Hepatocyte (in vitro differentiated cells): ENCODE results near the gene VAMP1. TPM values are rescaled to one million over a fixed set of nuclear protein-coding genes. Genes with fewer than 3 reads are reported as not detected.
A peak's percentile ranks its signal among the peaks of the same experiment; 100 is the strongest.

ENCODE experiments used
- DNase-seq: peaks from one replicate; pipeline ENCODE4 v3.0.0-alpha.2; 2016; ENCODE audit warnings: low spot score
- H2AFZ ChIP-seq: fragments of 200-600 bp; sonication (generic); 2 replicates; pipeline ENCODE4 v1.6.0; 2016; ENCODE audit warnings: antibody characterized with exemption, mild to moderate bottlenecking
- H3K27ac ChIP-seq: fragments of 200-600 bp; sonication (generic); 2 replicates; pipeline ENCODE4 v1.5.1; 2016; ENCODE audit warnings: mild to moderate bottlenecking
- H3K27me3 ChIP-seq: fragments of 200-600 bp; sonication (generic); 2 replicates; pipeline ENCODE4 v1.6.1; 2016
- H3K36me3 ChIP-seq: fragments of 200-600 bp; sonication (generic); replicated peaks from 2 replicates; pipeline ENCODE4 v1.5.1; 2016; ENCODE audit warnings: low read depth; ENCODE audit not compliant: insufficient read depth
- H3K4me1 ChIP-seq: fragments of 200-600 bp; sonication (generic); 2 replicates; pipeline ENCODE4 v1.5.1; 2016; ENCODE audit warnings: mild to moderate bottlenecking, moderate library complexity; ENCODE audit not compliant: insufficient read depth
- H3K4me2 ChIP-seq: fragments of 200-600 bp; sonication (generic); 2 replicates; pipeline ENCODE4 v1.6.0; 2016
- H3K4me3 ChIP-seq: fragments of 200-600 bp; sonication (generic); 2 replicates; pipeline ENCODE4 v1.5.1; 2016; ENCODE audit warnings: mild to moderate bottlenecking
- H3K79me2 ChIP-seq: fragments of 200-600 bp; sonication (generic); 2 replicates; pipeline ENCODE4 v1.6.0; 2017; ENCODE audit warnings: mild to moderate bottlenecking
- H3K9me2 ChIP-seq: fragments of 200-600 bp; sonication (generic); replicated peaks from 2 replicates; pipeline ENCODE4 v1.6.0; 2017; ENCODE audit warnings: mild to moderate bottlenecking; ENCODE audit not compliant: insufficient read depth
- H3K9me3 ChIP-seq: fragments of 200-600 bp; sonication (generic); 2 replicates; pipeline ENCODE4 v1.5.1; 2016; ENCODE audit warnings: low read depth, mild to moderate bottlenecking
- H4K20me1 ChIP-seq: fragments of 200-600 bp; sonication (generic); 2 replicates; pipeline ENCODE4 v1.6.0; 2016; ENCODE audit warnings: mild to moderate bottlenecking; ENCODE audit not compliant: insufficient read depth, poor library complexity, severe bottlenecking
- EZH2 ChIP-seq: fragments of 200-600 bp; sonication (generic); IDR thresholded peaks from 2 replicates; pipeline ENCODE4 v1.6.1; 2016; ENCODE audit warnings: antibody characterized with exemption, mild to moderate bottlenecking, borderline replicate concordance
- EZH2phosphoT487 ChIP-seq: fragments of 200-600 bp; sonication (generic); IDR thresholded peaks from one replicate; pipeline ENCODE4 v1.6.1; 2018; ENCODE audit warnings: antibody characterized with exemption, mild to moderate bottlenecking, low read depth, moderate library complexity; ENCODE audit not compliant: unreplicated experiment, severe bottlenecking
- WGBS: methylation state at CpG from one replicate; pipeline ENCODE4 v1.1.6; 2016; ENCODE audit warnings: low lambda C conversion rate; ENCODE audit errors: missing lambda C conversion rate; 5-methylcytosine and 5-hydroxymethylcytosine counted together
- polyA plus RNA-seq: library from polyadenylated mRNA; unstranded; fragments of >200 nt; fragmentation: Nextera tagmentation; extraction: Ambion mirVana; gene quantifications from 2 replicates; pipeline ENCODE4 v1.2.1, GENCODE V29; 2016
- total RNA-seq: library from RNA; depleted of rRNA; stranded (reverse); fragments of >200 nt; gene quantifications from 2 replicates; pipeline ENCODE4 v1.2.3, GENCODE V29; 2014
- TF ChIP-seq, protein P1 (sequence below): fragments of 200-600 bp; sonication (generic); IDR thresholded peaks from 2 replicates; pipeline ENCODE4 v1.5.1; 2016; ENCODE audit warnings: antibody characterized with exemption, mild to moderate bottlenecking; ENCODE audit not compliant: poor library complexity

VAMP1 gene
- total and polyA plus RNA-seq, 2 experiments from 2014 or later, result 5.0 to 5.9 TPM

DNA sequence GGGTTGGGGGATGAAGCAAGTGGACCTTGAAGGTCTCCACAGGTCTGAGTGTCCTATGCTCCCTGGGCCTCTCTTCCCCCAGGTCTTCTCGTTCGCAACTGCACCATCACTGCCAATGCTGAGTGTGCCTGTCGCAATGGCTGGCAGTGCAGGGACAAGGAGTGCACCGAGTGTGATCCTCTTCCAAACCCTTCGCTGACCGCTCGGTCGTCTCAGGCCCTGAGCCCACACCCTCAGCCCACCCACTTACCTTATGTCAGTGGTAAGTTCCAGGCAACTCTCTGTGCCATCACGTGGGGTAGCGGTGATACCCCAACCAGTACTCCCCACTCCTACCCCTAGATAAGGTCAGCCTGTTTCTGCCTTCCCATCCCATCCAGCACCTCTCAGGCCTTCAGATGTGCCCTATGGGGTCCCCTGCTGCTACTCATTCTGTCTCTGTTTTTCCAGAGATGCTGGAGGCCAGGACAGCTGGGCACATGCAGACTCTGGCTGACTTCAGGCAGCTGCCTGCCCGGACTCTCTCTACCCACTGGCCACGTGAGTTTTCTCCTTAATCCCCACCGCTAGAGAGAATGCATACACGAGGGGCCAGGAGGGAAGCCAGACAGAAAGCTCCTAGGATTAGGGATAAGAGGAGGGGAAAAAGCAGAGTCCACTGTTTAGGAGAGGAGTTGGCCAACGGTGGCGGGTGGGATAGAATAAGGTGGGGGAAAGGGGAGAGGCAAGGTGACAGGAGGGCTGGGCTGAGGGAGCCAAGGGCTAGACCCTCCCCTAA is 20.2 kb downstream of the VAMP1 start:
- Histone ChIP-seq H2AFZ (peak overlapping the region; percentile 92), H3K9me3 (no peaks in the 10 kb centered on the region), H3K27me3 (no peaks in the 10 kb centered on the region), H4K20me1 (no peaks in the 10 kb centered on the region), H3K27ac (peak overlapping the region; percentile 97), H3K79me2 (peaks cover 9% of the 10 kb centered on the region), H3K4me2 (peak overlapping the region; percentile 84), H3K9me2 (no peaks in the 10 kb centered on the region), H3K4me3 (no peak overlapping the region), H3K4me1 (peaks cover 25% of the 10 kb centered on the region), H3K36me3 (no peaks in the 10 kb centered on the region)
- 78% methylated on average over 14 of the region's 16 CpGs for WGBS
- peak; percentile 51 for DNase-seq
- TF ChIP-seq EZH2phosphoT487 (no peak), EZH2 (no peak)
- TF ChIP-seq, protein P1, sequence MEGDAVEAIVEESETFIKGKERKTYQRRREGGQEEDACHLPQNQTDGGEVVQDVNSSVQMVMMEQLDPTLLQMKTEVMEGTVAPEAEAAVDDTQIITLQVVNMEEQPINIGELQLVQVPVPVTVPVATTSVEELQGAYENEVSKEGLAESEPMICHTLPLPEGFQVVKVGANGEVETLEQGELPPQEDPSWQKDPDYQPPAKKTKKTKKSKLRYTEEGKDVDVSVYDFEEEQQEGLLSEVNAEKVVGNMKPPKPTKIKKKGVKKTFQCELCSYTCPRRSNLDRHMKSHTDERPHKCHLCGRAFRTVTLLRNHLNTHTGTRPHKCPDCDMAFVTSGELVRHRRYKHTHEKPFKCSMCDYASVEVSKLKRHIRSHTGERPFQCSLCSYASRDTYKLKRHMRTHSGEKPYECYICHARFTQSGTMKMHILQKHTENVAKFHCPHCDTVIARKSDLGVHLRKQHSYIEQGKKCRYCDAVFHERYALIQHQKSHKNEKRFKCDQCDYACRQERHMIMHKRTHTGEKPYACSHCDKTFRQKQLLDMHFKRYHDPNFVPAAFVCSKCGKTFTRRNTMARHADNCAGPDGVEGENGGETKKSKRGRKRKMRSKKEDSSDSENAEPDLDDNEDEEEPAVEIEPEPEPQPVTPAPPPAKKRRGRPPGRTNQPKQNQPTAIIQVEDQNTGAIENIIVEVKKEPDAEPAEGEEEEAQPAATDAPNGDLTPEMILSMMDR, result no peak

DNA sequence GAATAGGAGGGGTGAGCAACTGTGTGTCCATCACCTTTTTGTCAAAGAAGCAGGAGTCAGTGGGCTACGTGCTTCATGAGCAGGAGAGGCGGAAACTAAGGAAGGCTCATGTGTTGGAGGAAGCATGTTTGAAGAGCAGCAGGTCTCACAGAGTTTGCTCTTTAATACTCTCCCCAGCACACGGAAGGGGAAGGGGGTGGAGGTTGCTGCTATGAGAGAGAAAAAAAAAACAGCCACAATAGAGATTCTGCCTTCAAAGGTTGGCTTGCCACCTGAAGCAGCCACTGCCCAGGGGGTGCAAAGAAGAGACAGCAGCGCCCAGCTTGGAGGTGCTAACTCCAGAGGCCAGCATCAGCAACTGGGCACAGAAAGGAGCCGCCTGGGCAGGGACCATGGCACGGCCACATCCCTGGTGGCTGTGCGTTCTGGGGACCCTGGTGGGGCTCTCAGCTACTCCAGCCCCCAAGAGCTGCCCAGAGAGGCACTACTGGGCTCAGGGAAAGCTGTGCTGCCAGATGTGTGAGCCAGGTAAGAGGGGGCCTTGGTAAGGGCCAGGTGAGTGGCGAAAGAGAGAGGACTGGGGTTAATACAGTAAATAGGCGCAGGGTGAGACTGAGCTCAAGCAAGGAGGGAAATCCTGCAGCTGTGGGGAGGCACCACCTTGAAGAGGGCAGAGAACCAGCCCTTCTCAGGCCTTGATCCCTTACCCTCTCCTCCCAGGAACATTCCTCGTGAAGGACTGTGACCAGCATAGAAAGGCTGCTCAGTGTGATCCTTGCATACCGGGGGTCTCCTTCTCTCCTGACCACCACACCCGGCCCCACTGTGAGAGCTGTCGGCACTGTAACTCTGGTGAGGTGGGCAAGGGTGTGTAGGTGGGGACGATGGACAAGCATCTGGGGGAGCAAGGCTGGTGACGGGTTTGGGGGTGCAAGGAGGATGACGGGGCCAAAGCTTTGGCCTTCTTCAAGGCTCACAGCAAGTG is 25.5 kb downstream of the VAMP1 start, which contains the start of gene CD27:
Gene CD27, plus strand, starts transcription at position 252 of the 985 bp plus-strand sequence. Its CDS starts 141 bp downstream, at position 393.
- no peaks in the 10 kb centered on the region for H3K36me3 ChIP-seq
- H3K4me2 ChIP-seq, result no peak within 1 kb of the TSS
- no peak within 1 kb of the TSS for H2AFZ ChIP-seq
- no peak within 1 kb of the TSS for H3K27ac ChIP-seq
- DNase-seq, result no peak
- H3K4me3 ChIP-seq, result no peak within 1 kb of the TSS
- H3K9me2 ChIP-seq, result no peaks in the 10 kb centered on the region
- H3K27me3 ChIP-seq, result no peaks in the 10 kb centered on the region
- H3K4me1 ChIP-seq, result peaks cover 2% of the 10 kb centered on the region
- H3K9me3 ChIP-seq, result no peaks in the 10 kb centered on the region
- 91% methylated on average over 16 of the region's 16 CpGs for WGBS
- no peak for TF ChIP-seq EZH2
- TF ChIP-seq, protein P1, result no peak
- TF ChIP-seq EZH2phosphoT487, result no peak
- no peaks in the 10 kb centered on the region for H4K20me1 ChIP-seq
- H3K79me2 ChIP-seq, result peaks cover 4% of the 10 kb centered on the region

DNA sequence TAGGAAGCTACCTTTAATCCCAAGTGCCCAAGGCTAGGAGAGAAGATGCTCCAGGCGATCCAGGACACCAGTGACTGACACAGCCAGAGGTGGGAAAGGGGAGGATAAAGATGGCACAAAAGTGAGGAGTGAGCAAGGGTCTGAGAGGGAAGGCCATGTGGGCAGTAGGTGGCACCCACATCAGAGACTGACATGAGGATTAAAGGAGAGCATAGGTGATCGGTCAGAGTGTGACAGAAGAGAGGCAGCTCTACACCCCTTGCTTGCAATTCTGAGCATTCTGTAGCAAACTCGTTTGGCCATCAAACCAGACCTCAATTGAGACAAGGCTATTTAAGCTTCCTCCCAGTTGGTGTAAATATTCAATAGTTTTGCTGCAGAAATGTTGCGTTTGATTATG is 26.4 kb downstream of the VAMP1 start:
- Histone ChIP-seq H3K4me1 (no peaks in the 10 kb centered on the region), H3K27me3 (no peaks in the 10 kb centered on the region), H3K4me3 (no peak overlapping the region), H3K9me2 (no peaks in the 10 kb centered on the region), H2AFZ (no peak overlapping the region), H3K9me3 (no peaks in the 10 kb centered on the region), H3K79me2 (no peaks in the 10 kb centered on the region), H3K36me3 (no peaks in the 10 kb centered on the region), H3K27ac (no peak overlapping the region), H4K20me1 (no peaks in the 10 kb centered on the region), H3K4me2 (no peak overlapping the region)
- TF ChIP-seq, protein P1, result no peak
- TF ChIP-seq EZH2 (no peak), EZH2phosphoT487 (no peak)
- 85% methylated on average over 4 of the region's 4 CpGs for WGBS
- DNase-seq, result no peak
